ENCODE data around the gene SLC2A6. TPM values are rescaled to one million over a fixed set of nuclear protein-coding genes. Genes with fewer than 3 reads are reported as not detected.

SLC2A6 gene
- total RNA-seq, 1 experiment from 2014 or later: 20.5 TPM

DNA sequence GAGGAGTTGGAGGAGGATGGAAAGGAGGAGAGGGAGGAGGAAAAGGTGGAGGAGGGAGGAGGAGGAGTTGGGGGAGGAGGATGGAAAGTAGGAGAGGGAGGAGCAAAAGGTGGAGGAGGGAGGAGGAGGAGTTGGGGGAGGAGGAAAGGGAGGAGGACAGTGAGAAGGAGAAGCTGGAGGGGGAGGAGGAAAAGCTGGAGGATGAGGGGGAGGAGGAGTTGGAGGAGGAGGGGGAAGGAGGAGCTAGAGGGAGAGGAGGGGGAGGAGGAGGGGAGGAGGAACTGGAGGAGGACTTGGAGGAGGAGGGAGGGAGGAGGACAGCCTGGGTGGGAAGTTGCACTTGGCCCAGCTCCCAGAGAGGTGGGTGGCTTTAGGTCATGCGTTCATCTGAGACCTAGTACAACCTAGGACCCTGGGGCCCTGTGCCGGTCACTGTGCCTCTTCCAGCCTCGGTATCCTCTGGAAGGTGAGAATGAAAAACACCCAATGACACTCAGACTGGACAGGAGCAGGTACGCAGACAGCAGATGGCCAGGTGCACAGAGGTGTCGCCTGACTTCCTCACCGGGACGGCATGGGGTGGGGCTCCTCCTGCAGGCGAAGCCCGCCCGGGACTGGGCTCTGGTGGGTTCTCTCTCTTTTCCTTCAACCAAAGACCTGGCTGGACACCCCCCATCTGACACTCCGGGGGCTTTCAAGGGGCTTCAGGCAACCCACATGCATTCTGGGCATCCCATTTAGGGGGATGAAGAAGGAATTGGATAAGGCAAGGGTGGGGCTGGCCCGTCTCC is 12.2 kb upstream of the SLC2A6 start:
- Histone ChIP-seq H3K4me1 (ENCODE audit: insufficient read depth, low read length) (no peaks in the 10 kb centered on the region), H3K9me3 (ENCODE audit: low read length) (no peaks in the 10 kb centered on the region), H3K9ac (ENCODE audit: low read length) (no peak overlapping the region), H3K9me2 (replicated peaks; ENCODE audit: low read length) (no peaks in the 10 kb centered on the region), H3K27me3 (ENCODE audit: low read length) (no peaks in the 10 kb centered on the region), H3F3A (ENCODE audit: low read length, unreplicated experiment) (no peaks in the 10 kb centered on the region), H2AFZ (ENCODE audit: low read length) (no peak overlapping the region), H3K36me3 (ENCODE audit: low read depth, low read length) (no peaks in the 10 kb centered on the region; the same call in 1 of the 2 replicates), H3K27ac (ENCODE audit: low read length) (no peak overlapping the region), H3K79me2 (ENCODE audit: low read length) (no peaks in the 10 kb centered on the region), H3K4me3 (ENCODE audit: low read length) (no peak overlapping the region), H4K20me1 (ENCODE audit: low read length) (no peaks in the 10 kb centered on the region), H3K4me2 (ENCODE audit: low read length) (no peak overlapping the region)
- ChIA-PET CTCF (no interaction called here), POLR2A (ENCODE audit: unreplicated experiment) (no interaction called here)
- no TSS peak for BruUV-seq (replicated peaks)
- DNase-seq: no peak
- intact Hi-C loops (cut with micrococcal nuclease): no loop called here
- ATAC-seq: no peak
- TF ChIP-seq CTCF (conservative IDR thresholded peaks at IDR 0.05; ENCODE audit: low read depth, low read length) (no peak), EZH2 (IDR thresholded peaks at IDR 0.05; ENCODE audit: low read length, unreplicated experiment) (no peak), EZH2phosphoT487 (IDR thresholded peaks at IDR 0.05; ENCODE audit: borderline replicate concordance, low read length) (no peak)

DNA sequence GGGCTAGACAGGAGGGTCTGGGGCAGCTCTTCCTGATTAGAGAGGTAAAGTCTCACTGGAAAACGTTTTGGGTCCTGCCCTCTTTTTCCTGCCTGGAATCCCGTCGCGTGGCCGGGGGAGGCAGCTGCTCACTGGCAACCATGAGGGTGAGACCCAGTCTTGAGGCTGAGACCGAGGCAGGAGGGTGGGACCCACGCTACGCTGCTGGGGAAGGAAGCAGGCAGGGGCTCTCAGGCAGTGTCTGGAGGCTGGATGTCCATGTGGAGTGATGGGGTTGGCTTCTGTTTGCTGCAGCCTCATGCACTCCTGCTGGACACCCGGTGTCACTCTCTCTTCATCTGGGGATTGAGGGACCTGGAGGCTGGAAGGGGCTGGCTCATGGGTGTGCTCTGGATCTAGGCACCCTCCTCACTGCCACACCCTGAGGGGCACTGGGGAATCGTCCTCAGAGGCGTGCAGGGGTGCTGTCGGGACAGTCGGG is 11.3 kb upstream of the SLC2A6 start:
- intact Hi-C loops (cut with micrococcal nuclease): no loop called here
- no peaks in the 10 kb centered on the region for H3K9me2 ChIP-seq (replicated peaks; ENCODE audit: low read length)
- H3K4me1 ChIP-seq (ENCODE audit: insufficient read depth, low read length): peaks cover 6% of the 10 kb centered on the region
- H3K4me2 ChIP-seq (ENCODE audit: low read length): no peak overlapping the region
- H3K27me3 ChIP-seq (ENCODE audit: low read length): no peaks in the 10 kb centered on the region
- no peaks in the 10 kb centered on the region for H4K20me1 ChIP-seq (ENCODE audit: low read length)
- ChIA-PET POLR2A (ENCODE audit: unreplicated experiment) (no interaction called here), CTCF (no interaction called here)
- BruUV-seq (replicated peaks): no TSS peak
- TF ChIP-seq CTCF (conservative IDR thresholded peaks at IDR 0.05; ENCODE audit: low read depth, low read length) (no peak), EZH2 (IDR thresholded peaks at IDR 0.05; ENCODE audit: low read length, unreplicated experiment) (no peak), EZH2phosphoT487 (IDR thresholded peaks at IDR 0.05; ENCODE audit: borderline replicate concordance, low read length) (no peak)
- no peaks in the 10 kb centered on the region for H3K79me2 ChIP-seq (ENCODE audit: low read length)
- no peak overlapping the region for H2AFZ ChIP-seq (ENCODE audit: low read length)
- ATAC-seq (no peak), DNase-seq (no peak)
- H3K9me3 ChIP-seq (ENCODE audit: low read length): no peaks in the 10 kb centered on the region
- no peak overlapping the region for H3K4me3 ChIP-seq (ENCODE audit: low read length)
- no peaks in the 10 kb centered on the region for H3F3A ChIP-seq (ENCODE audit: low read length, unreplicated experiment)
- H3K36me3 ChIP-seq (ENCODE audit: low read depth, low read length): no peaks in the 10 kb centered on the region; the same call in 1 of the 2 replicates
- no peak overlapping the region for H3K9ac ChIP-seq (ENCODE audit: low read length)
- no peak overlapping the region for H3K27ac ChIP-seq (ENCODE audit: low read length)

Measured in PC-3 (cell line).